Measurements from ENCODE around the gene PES1.
"Not testable (repeated sequence)": the region's sequence is repeated elsewhere in the genome, so short reads cannot be mapped to it uniquely, and the experiment has no call there.

Gene PES1

DNA sequence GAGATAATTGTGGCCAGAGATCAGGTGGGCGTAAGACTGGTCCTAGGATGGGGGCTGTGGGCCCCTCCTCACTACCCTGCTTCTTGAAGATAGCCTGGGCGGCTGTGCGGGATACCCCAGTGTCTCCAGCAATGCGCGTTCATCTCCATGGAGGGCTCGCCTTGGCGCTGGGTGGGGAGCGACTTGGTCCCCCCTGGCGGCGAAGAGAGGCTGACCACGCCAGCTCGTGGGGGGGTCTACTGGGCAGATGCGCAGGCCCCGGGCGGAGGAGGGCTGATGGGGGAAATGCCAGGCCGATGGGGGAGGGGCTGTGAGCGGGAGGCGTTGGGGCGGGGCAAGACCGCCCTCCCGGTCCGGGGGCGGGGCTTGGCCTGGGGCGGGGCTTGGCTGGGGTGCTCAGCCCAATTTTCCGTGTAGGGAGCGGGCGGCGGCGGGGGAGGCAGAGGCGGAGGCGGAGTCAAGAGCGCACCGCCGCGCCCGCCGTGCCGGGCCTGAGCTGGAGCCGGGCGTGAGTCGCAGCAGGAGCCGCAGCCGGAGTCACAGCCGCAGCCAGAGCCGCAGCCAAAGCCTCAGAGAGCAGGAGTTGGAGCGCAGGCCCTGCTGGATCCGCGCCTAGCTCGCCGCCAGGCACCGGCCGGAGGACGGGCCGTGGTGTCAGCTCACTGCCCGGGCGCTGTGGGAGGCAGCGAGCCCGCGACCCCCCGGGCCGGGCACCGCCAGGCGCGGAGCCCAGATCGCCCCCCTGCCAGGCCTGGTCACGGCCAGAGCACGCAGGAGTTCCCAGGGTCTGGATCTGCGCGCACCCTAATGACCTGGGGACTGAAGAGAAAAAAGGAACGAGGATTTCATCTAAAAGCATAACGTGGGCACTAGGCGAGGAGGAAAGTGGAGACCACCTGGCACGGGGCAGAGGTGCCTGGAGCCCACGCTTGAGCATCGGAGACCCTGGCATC is 43.8 kb upstream of the PES1 start, which contains the start of gene SLC35E4:
SLC35E4 (plus strand) TSS at position 509 of the 953 bp plus-strand sequence. CDS start 670 bp downstream, outside the sequence.
- Histone ChIP-seq H3K27ac (peak within 1 kb of the TSS; percentile 81), H3K27me3 (ENCODE audit: insufficient read depth, low read depth, severe bottlenecking) (no peaks in the 10 kb centered on the region), H3K9me3 (ENCODE audit: severe bottlenecking) (peaks cover 7% of the 10 kb centered on the region), H3K36me3 (no peaks in the 10 kb centered on the region), H3K4me3 (ENCODE audit: low read depth, low read length) (peak within 1 kb of the TSS; percentile 60)
- peak; percentile 95 for DNase-seq
- TF ChIP-seq, protein P1, sequence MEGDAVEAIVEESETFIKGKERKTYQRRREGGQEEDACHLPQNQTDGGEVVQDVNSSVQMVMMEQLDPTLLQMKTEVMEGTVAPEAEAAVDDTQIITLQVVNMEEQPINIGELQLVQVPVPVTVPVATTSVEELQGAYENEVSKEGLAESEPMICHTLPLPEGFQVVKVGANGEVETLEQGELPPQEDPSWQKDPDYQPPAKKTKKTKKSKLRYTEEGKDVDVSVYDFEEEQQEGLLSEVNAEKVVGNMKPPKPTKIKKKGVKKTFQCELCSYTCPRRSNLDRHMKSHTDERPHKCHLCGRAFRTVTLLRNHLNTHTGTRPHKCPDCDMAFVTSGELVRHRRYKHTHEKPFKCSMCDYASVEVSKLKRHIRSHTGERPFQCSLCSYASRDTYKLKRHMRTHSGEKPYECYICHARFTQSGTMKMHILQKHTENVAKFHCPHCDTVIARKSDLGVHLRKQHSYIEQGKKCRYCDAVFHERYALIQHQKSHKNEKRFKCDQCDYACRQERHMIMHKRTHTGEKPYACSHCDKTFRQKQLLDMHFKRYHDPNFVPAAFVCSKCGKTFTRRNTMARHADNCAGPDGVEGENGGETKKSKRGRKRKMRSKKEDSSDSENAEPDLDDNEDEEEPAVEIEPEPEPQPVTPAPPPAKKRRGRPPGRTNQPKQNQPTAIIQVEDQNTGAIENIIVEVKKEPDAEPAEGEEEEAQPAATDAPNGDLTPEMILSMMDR (IDR thresholded peaks at IDR 0.05; ENCODE audit: low read depth, low read length): peak; percentile 33; the same call in 1 of the 2 replicates

GRCh38 chr22:30634471-30635233 is 42.9 kb upstream of the PES1 start:
- Histone ChIP-seq H3K9me3 (ENCODE audit: severe bottlenecking) (peaks cover 7% of the 10 kb centered on the region), H3K27me3 (ENCODE audit: insufficient read depth, low read depth, severe bottlenecking) (no peaks in the 10 kb centered on the region), H3K4me3 (ENCODE audit: low read depth, low read length) (peak overlapping the region; percentile 60), H3K36me3 (no peaks in the 10 kb centered on the region), H3K27ac (peak overlapping the region; percentile 71)
- peak; percentile 92 for DNase-seq
- TF ChIP-seq, protein P1 (IDR thresholded peaks at IDR 0.05; ENCODE audit: low read depth, low read length): peak; percentile 92

GRCh38 chr22:30631469-30631868 is 39.8 kb upstream of the PES1 start:
- not testable (repeated sequence) for H3K27me3 ChIP-seq (ENCODE audit: insufficient read depth, low read depth, severe bottlenecking); H3K27ac ChIP-seq; H3K9me3 ChIP-seq (ENCODE audit: severe bottlenecking); H3K4me3 ChIP-seq (ENCODE audit: low read depth, low read length); H3K36me3 ChIP-seq; DNase-seq

- Histone ChIP-seq H3K27me3 (ENCODE audit: insufficient read depth, low read depth, severe bottlenecking) (no peaks in the 10 kb centered on the region), H3K9me3 (ENCODE audit: severe bottlenecking) (peaks cover 7% of the 10 kb centered on the region), H3K36me3 (0 out of 2 replicates have a peak, but pooled peaks cover 7% of the 10 kb centered on the region), H3K4me3 (ENCODE audit: low read depth, low read length) (no peak overlapping the region), H3K27ac (no peak overlapping the region)
- DNase-seq: no peak
- TF ChIP-seq, protein P1 (IDR thresholded peaks at IDR 0.05; ENCODE audit: low read depth, low read length): no peak
Measured at GRCh38 chr22:30628491-30628890, 36.8 kb upstream of the PES1 start.

GRCh38 chr22:30627471-30627870 is 35.8 kb upstream of the PES1 start:
- Histone ChIP-seq H3K27ac (no peak overlapping the region), H3K9me3 (ENCODE audit: severe bottlenecking) (peaks cover 5% of the 10 kb centered on the region), H3K4me3 (ENCODE audit: low read depth, low read length) (no peak overlapping the region), H3K36me3 (0 out of 2 replicates have a peak, but pooled peaks cover 7% of the 10 kb centered on the region), H3K27me3 (ENCODE audit: insufficient read depth, low read depth, severe bottlenecking) (no peaks in the 10 kb centered on the region)
- TF ChIP-seq, protein P1 (IDR thresholded peaks at IDR 0.05; ENCODE audit: low read depth, low read length): no peak
- no peak for DNase-seq

DNA sequence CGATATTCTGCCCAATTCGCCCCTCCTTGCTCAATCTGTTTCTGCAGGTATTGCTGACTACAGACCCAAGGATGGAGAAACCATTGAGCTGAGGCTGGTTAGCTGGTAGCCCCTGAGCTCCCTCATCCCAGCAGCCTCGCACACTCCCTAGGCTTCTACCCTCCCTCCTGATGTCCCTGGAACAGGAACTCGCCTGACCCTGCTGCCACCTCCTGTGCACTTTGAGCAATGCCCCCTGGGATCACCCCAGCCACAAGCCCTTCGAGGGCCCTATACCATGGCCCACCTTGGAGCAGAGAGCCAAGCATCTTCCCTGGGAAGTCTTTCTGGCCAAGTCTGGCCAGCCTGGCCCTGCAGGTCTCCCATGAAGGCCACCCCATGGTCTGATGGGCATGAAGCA is 34.7 kb upstream of the PES1 start:
- Histone ChIP-seq H3K9me3 (ENCODE audit: severe bottlenecking) (no peaks in the 10 kb centered on the region), H3K36me3 (0 out of 2 replicates have a peak, but pooled peaks cover 7% of the 10 kb centered on the region), H3K27ac (no peak overlapping the region), H3K27me3 (ENCODE audit: insufficient read depth, low read depth, severe bottlenecking) (no peaks in the 10 kb centered on the region), H3K4me3 (ENCODE audit: low read depth, low read length) (no peak overlapping the region)
- peak; percentile 29 for DNase-seq
- TF ChIP-seq, protein P1 (IDR thresholded peaks at IDR 0.05; ENCODE audit: low read depth, low read length): peak; percentile 35; the same call in 1 of the 2 replicates

DNA sequence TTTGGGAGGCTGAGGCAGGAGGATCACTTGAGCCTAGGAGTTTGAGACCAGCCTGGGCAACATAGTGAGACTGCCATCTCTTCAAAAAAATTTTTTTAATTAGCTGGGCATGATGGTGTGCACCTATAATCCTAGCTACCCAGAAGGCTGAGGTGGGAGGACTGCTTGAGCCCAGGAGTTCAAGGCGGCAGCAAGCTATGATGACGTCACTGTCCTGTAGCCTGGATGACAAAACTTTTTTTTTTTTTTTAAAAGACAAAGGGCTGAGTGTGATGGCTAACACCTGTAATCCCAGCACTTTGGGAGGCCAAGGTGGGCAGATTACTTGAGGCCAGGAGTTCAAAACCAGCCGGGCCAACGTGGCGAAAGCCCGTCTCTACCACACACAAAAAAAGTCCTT is 28.2 kb upstream of the PES1 start:
- H3K27me3 ChIP-seq (ENCODE audit: insufficient read depth, low read depth, severe bottlenecking); DNase-seq; H3K9me3 ChIP-seq (ENCODE audit: severe bottlenecking); H3K27ac ChIP-seq; H3K4me3 ChIP-seq (ENCODE audit: low read depth, low read length): not testable (repeated sequence)
- H3K36me3 ChIP-seq: peaks cover 34% of the 10 kb centered on the region
